GM18526 (cell line): Measurements from ENCODE around the gene AAK1.

ENCODE experiments used
- POLR2A ChIP-seq: IDR thresholded peaks from 3 replicates; pipeline ENCODE4 v1.6.1; 2011; ENCODE audit not compliant: insufficient read length; ENCODE audit errors: extremely low read depth

Gene AAK1

DNA sequence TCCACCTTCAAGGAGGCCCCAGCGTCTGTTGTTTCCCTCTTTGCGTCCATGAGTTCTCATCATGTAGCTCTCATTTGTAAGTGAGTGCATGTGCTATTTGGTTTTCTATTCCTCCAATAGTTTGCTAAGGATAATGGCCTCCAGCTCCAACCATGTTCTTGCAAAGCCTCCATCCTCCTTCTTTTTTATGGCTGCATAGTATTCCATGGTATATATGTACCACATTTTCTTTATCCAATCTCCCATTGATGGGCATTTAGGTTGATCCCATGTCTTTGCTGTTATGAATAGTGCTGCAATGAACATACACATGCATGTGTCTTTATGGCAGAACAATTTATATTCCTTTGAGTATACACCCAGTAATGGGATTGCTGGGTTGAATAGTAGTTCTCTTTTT is 133.3 kb downstream of the AAK1 start:
- no peak for TF ChIP-seq POLR2A

DNA sequence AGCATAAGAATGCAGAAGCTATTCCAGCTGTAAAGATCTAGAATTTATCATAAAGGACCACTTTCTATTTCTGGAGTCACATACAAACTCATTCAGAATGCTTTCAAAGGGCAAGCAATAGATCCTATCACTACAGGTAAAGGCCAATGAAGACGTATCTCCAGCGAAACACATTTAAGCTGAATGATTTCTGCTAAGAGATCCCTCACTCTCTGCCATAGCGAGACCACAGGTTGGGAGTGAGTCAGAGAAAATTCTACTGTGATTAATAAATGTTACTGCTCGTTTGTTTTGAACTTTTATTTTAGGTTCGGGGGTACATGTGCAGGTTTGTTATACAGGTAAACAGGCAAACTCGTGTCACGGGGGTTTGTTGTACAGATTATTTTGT is 133.8 kb downstream of the AAK1 start:
- no peak for TF ChIP-seq POLR2A

DNA sequence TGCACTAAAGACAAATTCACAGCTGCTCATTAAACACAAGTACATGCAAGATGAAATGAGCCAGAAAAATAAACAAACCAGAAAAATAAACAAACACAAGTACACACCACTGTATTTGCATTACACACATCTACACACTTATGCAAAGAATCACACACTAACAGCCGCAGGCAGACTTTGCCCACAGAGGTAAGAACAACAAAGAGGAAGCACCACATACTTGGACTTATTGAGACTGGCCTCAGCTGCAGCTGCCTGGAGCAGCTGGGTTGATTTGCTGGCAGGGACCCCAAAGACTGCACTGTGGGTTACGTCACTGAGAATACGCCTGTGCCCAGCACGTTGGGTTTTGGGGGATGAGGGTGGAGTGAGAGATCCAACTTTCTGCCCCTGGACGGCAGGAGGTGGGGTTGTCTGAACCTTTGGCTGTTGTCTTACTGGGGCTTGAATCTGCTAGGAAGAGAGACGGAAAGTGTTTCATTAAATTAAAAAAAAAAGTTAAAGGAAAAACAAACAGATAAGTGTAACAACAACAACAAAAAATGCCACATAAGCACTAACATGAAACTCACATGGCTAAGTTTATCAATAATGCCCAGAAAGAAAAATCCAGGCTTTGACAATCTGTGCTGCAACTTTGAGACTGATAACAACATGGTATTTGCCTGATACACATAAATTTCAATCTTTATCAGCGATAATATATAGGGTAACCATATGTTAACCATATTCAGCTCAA is 134.4 kb downstream of the AAK1 start:
- TF ChIP-seq POLR2A: no peak

DNA sequence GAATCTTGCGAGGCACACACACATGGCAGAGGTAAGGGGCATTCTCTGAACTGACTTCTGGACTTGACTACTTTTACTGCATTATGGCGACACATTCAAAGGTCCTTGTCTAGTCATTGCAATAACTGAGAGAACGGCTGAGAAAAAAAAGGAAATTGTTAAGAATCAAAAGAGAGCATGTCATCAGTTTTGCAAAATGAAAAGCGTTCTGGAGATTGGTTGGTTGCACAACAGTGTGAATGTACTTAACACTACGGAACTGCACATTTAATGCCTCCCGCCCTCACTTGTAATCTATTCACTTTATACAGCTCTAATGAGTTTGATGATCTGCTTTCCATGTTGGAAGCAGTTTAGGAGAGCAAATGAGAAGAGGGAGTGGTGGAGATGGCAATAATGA is 137.8 kb downstream of the AAK1 start:
- no peak for TF ChIP-seq POLR2A

DNA sequence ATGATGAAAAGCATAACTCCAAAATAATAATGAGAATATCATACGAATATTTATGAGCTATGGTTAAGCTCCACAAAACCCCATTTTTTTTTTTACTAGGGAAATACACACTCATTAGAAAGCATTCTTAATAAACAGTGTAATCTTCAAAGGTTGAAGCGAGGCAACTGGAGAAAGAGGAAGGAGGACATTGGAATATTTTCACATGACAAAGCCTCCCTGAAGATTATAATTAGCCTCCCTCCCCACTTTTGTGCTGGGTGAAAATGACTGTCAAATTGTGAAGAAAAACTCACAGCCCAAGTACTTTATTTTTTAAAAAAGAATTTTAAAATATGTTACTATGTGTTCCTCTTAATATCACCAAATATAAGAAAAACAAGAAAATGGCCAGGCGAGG is 142.2 kb downstream of the AAK1 start:
- no peak for TF ChIP-seq POLR2A

DNA sequence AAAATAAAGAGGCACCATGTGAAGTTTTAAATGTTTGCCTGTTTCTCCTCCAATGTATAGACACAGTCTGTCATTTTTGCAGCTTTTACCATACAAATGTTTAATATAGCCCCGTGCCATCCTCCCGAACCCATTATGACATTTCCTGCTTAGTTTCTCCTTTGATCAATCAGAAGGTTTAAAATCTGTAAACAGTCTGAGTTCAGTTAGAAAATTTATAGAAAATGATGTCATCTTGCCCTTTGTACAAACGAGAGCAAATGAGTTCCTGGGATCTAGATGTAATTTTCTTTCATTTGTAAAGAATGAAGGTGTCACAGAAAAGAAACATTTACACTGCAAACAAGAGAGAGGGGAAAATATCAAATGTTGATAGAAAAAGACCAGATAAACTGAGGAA is 143.6 kb downstream of the AAK1 start:
- no peak for TF ChIP-seq POLR2A

DNA sequence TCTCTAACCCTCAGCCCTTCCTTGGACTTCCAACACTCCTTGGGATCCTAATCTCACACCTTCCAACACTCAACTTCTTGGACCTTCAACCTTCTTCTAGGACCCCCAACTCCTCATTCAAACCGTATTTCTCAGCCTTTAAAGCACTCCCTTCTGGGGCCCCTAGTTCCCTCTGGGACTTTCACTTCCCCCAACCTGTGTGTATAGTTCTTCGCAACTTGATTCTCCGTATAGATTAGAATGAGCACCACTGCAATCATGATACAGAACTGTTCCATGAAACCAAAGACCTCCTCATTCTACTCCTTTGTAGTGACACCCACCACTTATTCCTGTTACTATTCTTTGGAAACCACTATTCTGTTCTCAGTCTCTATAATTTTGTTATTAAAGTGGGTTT is 144.3 kb downstream of the AAK1 start:
- TF ChIP-seq POLR2A: no peak

DNA sequence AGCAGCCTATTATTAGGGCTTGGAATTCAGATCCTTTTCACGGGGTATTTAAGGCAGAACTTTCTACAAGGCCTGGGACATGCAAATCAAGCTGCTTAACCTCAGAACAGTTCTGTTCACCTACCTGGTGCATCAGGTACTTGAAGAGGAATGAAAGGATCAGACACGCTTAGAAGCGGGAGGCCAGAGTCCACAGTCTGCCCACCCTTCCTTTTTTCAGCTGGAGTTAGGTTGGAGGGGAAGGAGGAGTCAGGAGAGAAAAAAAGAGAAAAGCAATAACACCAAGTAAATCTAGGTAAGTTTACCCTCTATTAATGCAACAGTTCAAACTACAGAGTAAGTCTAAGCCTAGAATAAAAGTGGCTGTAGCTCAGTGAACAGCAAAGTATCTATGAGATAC is 147.7 kb downstream of the AAK1 start:
- TF ChIP-seq POLR2A: no peak

DNA sequence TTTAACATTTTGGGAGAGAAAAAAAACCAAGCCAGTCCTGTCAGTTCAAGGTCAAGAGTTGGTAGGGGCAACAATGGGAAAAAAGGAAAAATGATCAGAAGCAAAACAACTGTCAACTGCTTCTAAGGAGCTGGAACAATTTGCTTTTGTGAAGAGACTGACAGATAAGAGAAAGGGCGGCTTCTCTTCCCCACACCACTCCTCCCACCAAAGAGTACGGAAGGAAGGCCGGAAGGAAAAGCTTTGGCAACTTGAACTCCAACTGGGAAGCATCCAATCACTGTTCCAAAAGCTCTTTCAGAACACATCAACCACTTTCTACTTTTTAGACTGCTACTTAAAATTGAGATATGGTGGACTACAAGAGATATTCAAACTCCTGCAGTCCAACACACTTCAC is 148.5 kb downstream of the AAK1 start:
- no peak for TF ChIP-seq POLR2A

DNA sequence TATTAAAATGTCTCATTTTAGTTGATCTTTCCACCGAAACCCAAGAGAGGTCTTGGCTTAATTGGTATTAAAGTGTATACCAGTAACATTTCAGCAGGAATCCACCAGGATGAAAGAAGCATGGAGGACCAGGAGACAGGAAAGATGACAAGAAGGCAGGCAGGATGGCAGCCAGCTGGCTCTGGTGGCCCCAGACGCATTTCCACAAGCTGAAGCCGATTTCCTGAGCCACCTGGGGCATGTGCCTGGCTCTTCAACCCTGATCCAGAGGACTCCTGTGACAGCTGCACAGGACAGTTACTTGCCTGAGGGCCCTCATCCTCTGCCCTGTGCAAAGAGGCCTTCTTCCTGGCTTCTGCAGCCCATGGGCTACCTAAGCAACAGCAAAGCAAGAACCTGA is 149.4 kb downstream of the AAK1 start:
- TF ChIP-seq POLR2A: no peak

DNA sequence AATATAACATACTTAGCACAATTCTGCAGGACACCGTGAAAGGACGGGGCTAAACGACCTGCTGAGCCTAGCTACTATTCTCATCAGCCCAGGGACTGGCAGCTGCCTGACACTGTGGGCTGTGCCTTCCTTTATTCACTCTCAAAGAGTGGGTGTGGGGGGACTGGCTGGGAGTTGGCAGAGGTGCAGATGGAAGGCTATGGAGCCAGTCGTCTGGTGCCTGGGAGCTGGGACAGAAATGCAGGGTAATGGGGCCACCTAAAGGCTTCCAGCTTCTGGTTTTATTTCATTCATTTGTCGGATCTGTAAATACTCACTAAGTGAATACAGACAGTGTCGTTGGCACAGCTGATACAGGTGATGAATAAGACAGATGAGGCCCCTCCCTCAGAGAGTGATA is 150.3 kb downstream of the AAK1 start:
- no peak for TF ChIP-seq POLR2A

DNA sequence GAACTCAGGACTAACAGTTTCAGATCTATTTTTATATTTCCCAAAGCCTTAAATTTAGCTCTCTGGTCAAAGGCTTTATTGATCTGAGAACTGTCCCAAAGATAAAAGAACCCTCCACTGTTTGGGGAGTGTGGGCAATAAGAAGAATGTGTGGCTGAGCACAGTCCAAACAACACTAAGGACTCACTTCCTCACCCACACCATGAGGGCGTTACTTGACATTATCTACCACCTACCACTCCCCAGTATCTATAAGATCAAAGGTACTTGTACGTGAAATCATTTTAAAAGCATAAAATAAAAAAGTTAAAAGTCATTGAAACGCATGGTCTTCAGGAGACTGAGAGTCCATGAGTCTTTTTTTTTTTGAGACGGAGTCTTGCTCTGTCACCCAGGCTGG is 151.7 kb downstream of the AAK1 start:
- TF ChIP-seq POLR2A: no peak

DNA sequence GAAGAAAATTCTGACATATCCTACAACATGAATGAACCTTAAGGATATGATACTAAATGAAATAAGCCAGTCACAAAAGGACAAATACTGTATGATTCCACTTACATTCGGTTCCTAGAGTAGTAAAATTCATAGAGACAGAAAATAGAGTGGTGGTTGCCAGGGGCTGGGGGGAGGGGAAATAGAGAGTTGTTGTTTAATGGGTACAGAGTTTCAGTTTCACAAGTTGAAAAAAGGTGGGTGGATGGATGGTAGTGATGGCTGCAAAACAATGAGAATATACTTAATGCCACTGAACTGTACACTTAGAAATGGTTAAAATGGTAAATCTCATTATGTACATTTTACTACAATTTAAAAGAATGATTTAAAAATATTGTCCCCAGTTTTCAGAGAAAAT is 153.1 kb downstream of the AAK1 start:
- no peak for TF ChIP-seq POLR2A

DNA sequence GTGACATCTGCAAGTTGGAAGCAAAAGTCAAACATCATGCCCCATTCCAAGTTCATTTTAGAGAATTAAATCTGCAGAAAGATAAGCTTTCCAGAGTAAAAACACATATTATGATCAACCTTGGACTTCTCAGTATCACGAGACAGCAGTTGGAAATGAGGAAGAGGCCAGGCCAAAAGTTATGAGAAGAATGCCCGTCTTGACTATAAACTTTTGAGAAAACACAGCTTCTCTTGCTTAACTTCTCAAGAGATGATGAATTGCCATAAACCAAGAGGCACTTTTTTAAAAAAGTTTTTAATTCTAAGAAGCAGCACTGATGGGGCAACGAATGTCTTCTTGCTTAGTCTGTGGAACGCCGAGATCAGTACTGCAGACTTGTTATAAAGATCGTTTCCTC is 153.7 kb downstream of the AAK1 start:
- TF ChIP-seq POLR2A: no peak

DNA sequence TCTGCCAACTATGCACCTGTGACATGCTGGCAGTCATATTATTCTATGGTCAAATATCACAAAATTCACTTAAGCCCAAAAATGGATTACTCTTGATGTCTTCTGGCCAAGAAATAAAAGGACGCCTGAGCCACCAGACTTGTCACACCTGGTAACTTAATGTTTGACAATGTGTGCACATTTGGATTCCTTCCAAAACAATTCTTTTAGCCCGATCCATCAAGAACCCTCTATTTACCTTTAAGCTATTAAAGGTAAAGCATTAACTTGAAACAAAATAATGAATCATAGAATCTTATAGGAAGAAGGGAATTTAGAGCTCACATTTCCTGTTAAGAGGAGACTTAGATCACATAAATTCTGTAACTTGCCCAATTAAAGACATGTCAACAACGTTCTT is 159.8 kb downstream of the AAK1 start:
- no peak for TF ChIP-seq POLR2A

DNA sequence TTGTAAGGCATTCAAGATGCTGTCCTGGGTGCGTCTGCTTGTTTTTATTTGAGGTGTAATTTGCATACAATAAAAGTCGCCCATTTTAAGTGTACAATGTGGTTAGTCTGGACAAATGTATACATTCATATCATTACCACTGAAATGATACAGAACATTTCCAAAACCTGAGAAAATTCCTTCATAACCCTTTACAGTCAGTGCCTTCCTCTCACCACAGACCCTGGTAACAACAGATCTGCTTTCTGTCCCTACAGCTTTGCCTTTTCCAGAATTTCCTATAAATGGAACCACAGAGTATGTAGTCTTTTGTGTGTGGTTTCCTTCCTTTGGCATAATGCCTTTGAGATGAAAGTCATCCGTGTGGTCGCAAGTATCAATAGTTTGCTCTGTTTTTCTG is 160.5 kb downstream of the AAK1 start:
- no peak for TF ChIP-seq POLR2A

DNA sequence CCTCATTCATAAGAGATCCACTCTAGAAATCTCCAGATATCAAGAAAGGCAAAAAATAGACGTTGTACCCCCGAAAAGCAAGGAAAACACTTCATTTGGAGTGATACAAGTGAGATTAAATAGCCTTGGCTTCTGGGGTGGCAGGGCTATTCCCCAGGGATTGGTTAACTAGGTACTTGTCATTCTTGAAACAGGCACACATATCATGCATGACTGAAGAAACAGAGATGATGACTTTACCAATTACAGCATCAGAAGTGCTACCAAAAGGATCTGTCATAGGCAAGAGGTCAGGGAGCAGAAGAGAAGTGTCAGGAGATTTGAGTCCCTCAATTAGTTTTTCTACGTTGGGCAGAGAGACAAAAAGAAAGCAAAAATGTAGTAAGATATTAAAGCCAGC is 161.1 kb downstream of the AAK1 start:
- no peak for TF ChIP-seq POLR2A

DNA sequence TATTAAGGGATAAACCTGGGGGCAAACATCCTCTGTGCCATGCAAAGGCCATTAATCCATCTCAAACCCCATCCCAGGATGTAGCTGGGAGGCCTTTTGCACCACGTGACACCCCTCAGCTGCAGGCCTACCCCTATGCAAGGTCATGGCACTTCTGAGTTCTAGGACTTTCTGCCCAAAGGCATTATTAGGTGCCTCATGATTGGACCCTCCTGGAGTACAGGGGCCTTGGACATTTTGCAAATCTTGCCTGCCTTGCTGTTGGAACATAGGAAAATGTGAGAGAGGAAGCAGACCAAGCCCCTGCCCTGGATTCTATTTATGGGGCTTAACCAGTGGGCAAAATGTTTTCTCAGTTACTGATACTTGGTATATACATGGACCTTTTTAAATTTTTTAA is 162.1 kb downstream of the AAK1 start:
- TF ChIP-seq POLR2A: no peak

DNA sequence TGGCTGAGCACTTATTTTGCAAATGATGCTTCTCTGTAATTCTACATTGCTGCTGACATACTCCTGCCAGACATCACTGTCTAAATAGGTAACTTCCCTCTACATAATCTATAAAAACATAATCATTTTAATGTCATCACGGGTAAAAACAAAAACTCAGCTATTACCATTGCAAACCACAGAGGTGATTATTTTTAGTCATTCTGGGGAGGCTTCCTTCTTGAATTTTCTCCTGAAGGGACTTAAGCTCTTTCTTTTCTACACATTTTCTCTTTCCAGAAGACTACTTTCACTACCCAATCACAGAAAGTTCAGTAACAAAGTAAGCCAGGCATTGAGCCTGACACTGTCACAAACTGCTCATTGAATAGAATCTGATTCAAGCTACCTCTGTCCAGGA is 165.9 kb downstream of the AAK1 start:
- TF ChIP-seq POLR2A: no peak
